G401 (cell line): ENCODE results near the gene FSTL5. TPM values are rescaled to one million over a fixed set of nuclear protein-coding genes. Genes with fewer than 3 reads are reported as not detected.
A peak's percentile ranks its signal among the peaks of the same experiment; 100 is the strongest.
"Not testable (repeated sequence)": the region's sequence is repeated elsewhere in the genome, so short reads cannot be mapped to it uniquely, and the experiment has no call there.

ENCODE experiments used
- DNase-seq: peaks from one replicate; pipeline ENCODE4 v3.0.0-alpha.2; 2015; ENCODE audit warnings: low spot score
- in situ Hi-C: cut with HindIII; loops from 2 replicates; pipeline ENCODE4 v1.10.0; 2016; ENCODE audit warnings: low sequenced_read_pairs, mixed read lengths
- total RNA-seq: library from RNA; depleted of rRNA; stranded (reverse); fragments of >200 nt; shearing (Covaris generic); gene quantifications from 2 replicates; pipeline ENCODE4 v1.2.3, GENCODE V29; 2014

FSTL5 gene
- total RNA-seq, 1 experiment from 2014 or later, result not detected

GRCh38 chr4:162111078-162111477 is 52.7 kb downstream of the FSTL5 start:
- no peak for DNase-seq
- in situ Hi-C loops, result no loop called here

GRCh38 chr4:162104459-162105124 is 59.2 kb downstream of the FSTL5 start:
- in situ Hi-C loops, result no loop called here

GRCh38 chr4:162103908-162104307 is 59.9 kb downstream of the FSTL5 start:
- in situ Hi-C loops, DNase-seq: not testable (repeated sequence)

More at GRCh38 chr4:162104459-162105124, 59.2 kb downstream of the FSTL5 start:
- DNase-seq, result no peak

- no peak for DNase-seq
- in situ Hi-C loops, result no loop called here
These were observed 61.1 kb downstream of the FSTL5 start for GRCh38 chr4:162102713-162103112.

- in situ Hi-C loops, result no loop called here
- no peak for DNase-seq
These were observed 62.5 kb downstream of the FSTL5 start for GRCh38 chr4:162101337-162101736.

GRCh38 chr4:162075726-162076125 is 88.1 kb downstream of the FSTL5 start:
- in situ Hi-C loops, result no loop called here
- DNase-seq, result no peak

- DNase-seq, result peak; percentile 74
These were observed 102.6 kb downstream of the FSTL5 start for GRCh38 chr4:162061214-162061613.

GRCh38 chr4:162059656-162060055 is 104.1 kb downstream of the FSTL5 start:
- DNase-seq, result no peak
- in situ Hi-C loops, result no loop called here

More at GRCh38 chr4:162061214-162061613, 102.6 kb downstream of the FSTL5 start:
- in situ Hi-C loops, result no loop called here

GRCh38 chr4:162056990-162057389 is 106.8 kb downstream of the FSTL5 start:
- peak; percentile 91 for DNase-seq
- in situ Hi-C loops, result no loop called here

- in situ Hi-C loops, result no loop called here
- no peak for DNase-seq
These were observed 117.7 kb downstream of the FSTL5 start for GRCh38 chr4:162046135-162046534.

- no peak for DNase-seq
- in situ Hi-C loops, result no loop called here
These were observed 125.7 kb downstream of the FSTL5 start for GRCh38 chr4:162038112-162038511.

- DNase-seq, result no peak
- in situ Hi-C loops, result no loop called here
These were observed 145.9 kb downstream of the FSTL5 start for GRCh38 chr4:162017863-162018262.

- peak; percentile 62 for DNase-seq
- in situ Hi-C loops, result no loop called here
These were observed 146.8 kb downstream of the FSTL5 start for GRCh38 chr4:162016991-162017390.

GRCh38 chr4:162016219-162016618 is 147.6 kb downstream of the FSTL5 start:
- no peak for DNase-seq
- in situ Hi-C loops, result no loop called here

- in situ Hi-C loops, result no loop called here
- no peak for DNase-seq
These were observed 148.7 kb downstream of the FSTL5 start for GRCh38 chr4:162015090-162015489.

GRCh38 chr4:162011089-162011488 is 152.7 kb downstream of the FSTL5 start:
- in situ Hi-C loops, result no loop called here
- no peak for DNase-seq

- in situ Hi-C loops, result no loop called here
- no peak for DNase-seq
These were observed 153.4 kb downstream of the FSTL5 start for GRCh38 chr4:162010362-162010761.

GRCh38 chr4:161992317-161992716 is 171.5 kb downstream of the FSTL5 start:
- no peak for DNase-seq
- in situ Hi-C loops, result no loop called here

- no peak for DNase-seq
- in situ Hi-C loops, result no loop called here
These were observed 172.0 kb downstream of the FSTL5 start for GRCh38 chr4:161991811-161992210.

- in situ Hi-C loops, result no loop called here
- DNase-seq, result no peak
These were observed 173.1 kb downstream of the FSTL5 start for GRCh38 chr4:161990721-161991120.

- in situ Hi-C loops, result no loop called here
- DNase-seq, result no peak
These were observed 174.9 kb downstream of the FSTL5 start for GRCh38 chr4:161988946-161989345.
